HG03039 (cell line): ENCODE measurements around the gene DNAJA1.

Experiments
- ATAC-seq: cut with Tn5 transposase; IDR thresholded peaks from one replicate; pipeline ENCODE4 v1.9.1; 2021; ENCODE audit warnings: mild to moderate bottlenecking, moderate library complexity; ENCODE audit not compliant: unreplicated experiment

Gene DNAJA1

GRCh38 chr9:33025572-33026342 is 684 bp downstream of the DNAJA1 start:
- peak; percentile 37 for ATAC-seq

- no peak for ATAC-seq
Measured at GRCh38 chr9:33029231-33029786, 4.2 kb downstream of the DNAJA1 start.

GRCh38 chr9:33030285-33030684 is 5.2 kb downstream of the DNAJA1 start:
- no peak for ATAC-seq

GRCh38 chr9:33032292-33032691 is 7.2 kb downstream of the DNAJA1 start:
- no peak for ATAC-seq

- no peak for ATAC-seq
Measured at GRCh38 chr9:33032865-33033264, 7.8 kb downstream of the DNAJA1 start.

GRCh38 chr9:33040792-33041431 is 15.8 kb downstream of the DNAJA1 start:
- no peak for ATAC-seq

GRCh38 chr9:33041432-33042188 is 16.5 kb downstream of the DNAJA1 start:
- no peak for ATAC-seq

- ATAC-seq, result no peak
Measured at GRCh38 chr9:33042473-33042872, 17.4 kb downstream of the DNAJA1 start.

- ATAC-seq, result no peak
Measured at GRCh38 chr9:33043671-33044070, 18.6 kb downstream of the DNAJA1 start.

GRCh38 chr9:33044162-33044673 is 19.1 kb downstream of the DNAJA1 start:
- ATAC-seq, result peak; percentile 73

GRCh38 chr9:33044677-33045282 is 19.7 kb downstream of the DNAJA1 start:
- ATAC-seq, result no peak

GRCh38 chr9:33046061-33046460 is 21.0 kb downstream of the DNAJA1 start:
- no peak for ATAC-seq

- no peak for ATAC-seq
Measured at GRCh38 chr9:33048054-33048465, 23.0 kb downstream of the DNAJA1 start.

GRCh38 chr9:33049680-33050361 is 24.7 kb downstream of the DNAJA1 start:
- ATAC-seq, result peak; percentile 79

- no peak for ATAC-seq
Measured at GRCh38 chr9:33051144-33051543, 26.1 kb downstream of the DNAJA1 start.

- peak; percentile 74 for ATAC-seq
Measured at GRCh38 chr9:33065157-33066076, 40.3 kb downstream of the DNAJA1 start.

GRCh38 chr9:33068991-33069390 is 43.9 kb downstream of the DNAJA1 start:
- ATAC-seq, result no peak

- ATAC-seq, result peak; percentile 99
Measured at GRCh38 chr9:33076046-33077004, 51.3 kb downstream of the DNAJA1 start, which contains the start of gene SMU1. SMU1 (minus strand) TSS chr9:33076674; CDS start chr9:33076608, 66 bp downstream.
